ENCODE data around the gene AHCTF1.
"Not testable (repeated sequence)": the region's sequence is repeated elsewhere in the genome, so short reads cannot be mapped to it uniquely, and the experiment has no call there.

The AHCTF1 gene

GRCh38 chr1:246836209-246836966 is 95.4 kb downstream of the AHCTF1 start:
- DNase-seq = no peak

GRCh38 chr1:246831543-246831942 is 100.2 kb downstream of the AHCTF1 start:
- DNase-seq = no peak

- DNase-seq = no peak
Measured at GRCh38 chr1:246828818-246829217, 102.9 kb downstream of the AHCTF1 start.

GRCh38 chr1:246827396-246827795 is 104.4 kb downstream of the AHCTF1 start:
- DNase-seq = no peak

- no peak for DNase-seq
Measured at GRCh38 chr1:246825557-246826175, 106.1 kb downstream of the AHCTF1 start.

GRCh38 chr1:246824541-246824940 is 107.2 kb downstream of the AHCTF1 start:
- DNase-seq = no peak

- DNase-seq = not testable (repeated sequence)
Measured at GRCh38 chr1:246822154-246822553, 109.6 kb downstream of the AHCTF1 start.

GRCh38 chr1:246820666-246821065 is 111.1 kb downstream of the AHCTF1 start:
- no peak for DNase-seq

GRCh38 chr1:246817778-246818177 is 114.0 kb downstream of the AHCTF1 start:
- not testable (repeated sequence) for DNase-seq

GRCh38 chr1:246815693-246816270 is 116.0 kb downstream of the AHCTF1 start:
- no peak for DNase-seq

GRCh38 chr1:246814890-246815289 is 116.9 kb downstream of the AHCTF1 start:
- DNase-seq = no peak

GRCh38 chr1:246813325-246813724 is 118.4 kb downstream of the AHCTF1 start:
- not testable (repeated sequence) for DNase-seq

GRCh38 chr1:246811985-246812384 is 119.8 kb downstream of the AHCTF1 start:
- no peak for DNase-seq

- no peak for DNase-seq
Measured at GRCh38 chr1:246809473-246809872, 122.3 kb downstream of the AHCTF1 start.

- no peak for DNase-seq
Measured at GRCh38 chr1:246805135-246805716, 126.5 kb downstream of the AHCTF1 start.

- no peak for DNase-seq
Measured at GRCh38 chr1:246803883-246804282, 127.9 kb downstream of the AHCTF1 start.

- no peak for DNase-seq
Measured at GRCh38 chr1:246803373-246803772, 128.4 kb downstream of the AHCTF1 start.

- DNase-seq = no peak
Measured at GRCh38 chr1:246801241-246802020, 130.3 kb downstream of the AHCTF1 start.

GRCh38 chr1:246800756-246801155 is 131.0 kb downstream of the AHCTF1 start:
- DNase-seq = no peak

GRCh38 chr1:246800356-246800755 is 131.4 kb downstream of the AHCTF1 start:
- no peak for DNase-seq

GRCh38 chr1:246798606-246799496 is 132.9 kb downstream of the AHCTF1 start:
- DNase-seq = no peak

- DNase-seq = no peak
Measured at GRCh38 chr1:246798107-246798506, 133.6 kb downstream of the AHCTF1 start.
